A673 (cell line): ENCODE measurements around the gene MGAT5. TPM values are rescaled to one million over a fixed set of nuclear protein-coding genes. Genes with fewer than 3 reads are reported as not detected.

Source experiments
- BruUV-seq: library from RNA; stranded (reverse); fragments of 400-500 nt; replicated peaks from 2 replicates; lab custom pipeline; 2021; lab: Mats Ljungman, UMichigan
- CTCF ChIA-PET: fragments of 300-600 bp; sonication (Branson Sonifier 250); formaldehyde crosslinking; loops from one replicate; lab custom pipeline; 2022; ENCODE audit warnings: antibody characterized with exemption; lab: Charles Lee
- POLR2A ChIA-PET: fragments of 300-600 bp; sonication (Branson Sonifier 250); formaldehyde crosslinking; loops from one replicate; lab custom pipeline; 2022; ENCODE audit warnings: antibody characterized with exemption; ENCODE audit not compliant: low non-redundant PET; lab: Charles Lee
- DNase-seq: peaks from one replicate; pipeline ENCODE4 v3.0.0-alpha.2; 2015; ENCODE audit warnings: low spot score
- H3K27ac ChIP-seq: fragments of 200-600 bp; sonication (generic); 2 replicates; pipeline ENCODE4 v1.5.1; 2016; ENCODE audit warnings: mixed run types, low read depth, mild to moderate bottlenecking, mixed read lengths, antibody characterized with exemption, low read length; ENCODE audit not compliant: poor library complexity, severe bottlenecking
- H3K27me3 ChIP-seq: fragments of 200-600 bp; sonication (generic); replicated peaks from 2 replicates; pipeline ENCODE4 v1.6.1; 2017; ENCODE audit warnings: mixed run types, low read depth, mild to moderate bottlenecking, mixed read lengths, antibody characterized with exemption, low read length; ENCODE audit not compliant: insufficient read depth, poor library complexity
- H3K36me3 ChIP-seq: fragments of 200-600 bp; sonication (generic); 2 replicates; pipeline ENCODE4 v1.6.1; 2016; ENCODE audit warnings: mixed run types, mild to moderate bottlenecking, mixed read lengths, antibody characterized with exemption, low read length; ENCODE audit not compliant: insufficient read depth, poor library complexity, severe bottlenecking
- H3K4me1 ChIP-seq: fragments of 200-600 bp; sonication (generic); 2 replicates; pipeline ENCODE4 v1.6.1; 2017; ENCODE audit warnings: mixed run types, mild to moderate bottlenecking, mixed read lengths, antibody characterized with exemption, low read length; ENCODE audit not compliant: insufficient read depth, poor library complexity, severe bottlenecking
- H3K4me3 ChIP-seq: fragments of 200-600 bp; sonication (generic); 2 replicates; pipeline ENCODE4 v1.5.1; 2016; ENCODE audit warnings: low read depth, mixed run types, mild to moderate bottlenecking, mixed read lengths, low read length; ENCODE audit not compliant: poor library complexity, severe bottlenecking
- H3K9me3 ChIP-seq: fragments of 200-600 bp; sonication (generic); 2 replicates; pipeline ENCODE4 v1.6.1; 2016; ENCODE audit warnings: mixed run types, low read depth, mild to moderate bottlenecking, mixed read lengths, antibody characterized with exemption, low read length; ENCODE audit not compliant: poor library complexity, severe bottlenecking
- EZH2 ChIP-seq: fragments of 200-600 bp; sonication (generic); IDR thresholded peaks from 2 replicates; pipeline ENCODE4 v1.6.1; 2017; ENCODE audit warnings: borderline replicate concordance, low read depth, mild to moderate bottlenecking, mixed read lengths, antibody characterized with exemption, low read length; ENCODE audit not compliant: poor library complexity, severe bottlenecking
- intact Hi-C: fragments of 100-400 bp; cut with micrococcal nuclease; formaldehyde crosslinking; loops from one replicate; pipeline ENCODE4 v1.10.0; 2022; ENCODE audit not compliant: unreplicated experiment
- total RNA-seq: library from RNA; stranded (reverse); gene quantifications from 2 replicates; pipeline ENCODE4 v1.2.3, GENCODE V29; 2021
- TF ChIP-seq, protein P1 (sequence below): fragments of 300-800, 200-600 bp; sonication (generic); conservative IDR thresholded peaks from 2 replicates; pipeline ENCODE4 v1.5.1; 2017; ENCODE audit warnings: low read depth, mild to moderate bottlenecking, antibody characterized with exemption, low read length, moderate library complexity, mixed read lengths

Gene MGAT5
- total RNA-seq, 1 experiment from 2014 or later = 11.0 TPM

DNA sequence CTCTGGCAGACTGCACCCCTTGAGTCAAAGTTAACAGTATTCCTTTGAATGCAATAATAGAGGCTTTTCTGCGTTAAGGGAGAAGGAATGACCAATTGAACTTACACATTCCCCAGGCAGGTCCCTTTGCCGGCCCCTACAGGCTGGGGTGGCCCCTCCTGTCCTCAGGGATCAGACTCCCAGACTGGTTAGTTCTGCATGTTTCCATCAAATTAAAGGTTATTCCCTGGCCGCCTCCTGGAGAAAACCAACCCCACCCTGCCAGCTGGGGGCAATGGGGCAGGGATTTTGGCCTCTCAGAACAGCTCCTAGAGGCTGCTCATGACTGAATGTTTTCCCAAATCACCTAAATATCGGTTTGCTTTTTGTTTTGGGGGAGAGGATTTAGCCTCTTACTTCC is 199.6 kb downstream of the MGAT5 start:
- Histone ChIP-seq H3K4me1 (no peaks in the 10 kb centered on the region), H3K27ac (no peak overlapping the region), H3K36me3 (no peaks in the 10 kb centered on the region), H3K4me3 (no peak overlapping the region), H3K9me3 (no peaks in the 10 kb centered on the region), H3K27me3 (no peaks in the 10 kb centered on the region)
- intact Hi-C loops = loop anchor here (5.0 kb wide), 1 partner anchor 444 kb away; no protein-coding TSS in a partner anchor
- TF ChIP-seq EZH2 = no peak
- TF ChIP-seq, protein P1, sequence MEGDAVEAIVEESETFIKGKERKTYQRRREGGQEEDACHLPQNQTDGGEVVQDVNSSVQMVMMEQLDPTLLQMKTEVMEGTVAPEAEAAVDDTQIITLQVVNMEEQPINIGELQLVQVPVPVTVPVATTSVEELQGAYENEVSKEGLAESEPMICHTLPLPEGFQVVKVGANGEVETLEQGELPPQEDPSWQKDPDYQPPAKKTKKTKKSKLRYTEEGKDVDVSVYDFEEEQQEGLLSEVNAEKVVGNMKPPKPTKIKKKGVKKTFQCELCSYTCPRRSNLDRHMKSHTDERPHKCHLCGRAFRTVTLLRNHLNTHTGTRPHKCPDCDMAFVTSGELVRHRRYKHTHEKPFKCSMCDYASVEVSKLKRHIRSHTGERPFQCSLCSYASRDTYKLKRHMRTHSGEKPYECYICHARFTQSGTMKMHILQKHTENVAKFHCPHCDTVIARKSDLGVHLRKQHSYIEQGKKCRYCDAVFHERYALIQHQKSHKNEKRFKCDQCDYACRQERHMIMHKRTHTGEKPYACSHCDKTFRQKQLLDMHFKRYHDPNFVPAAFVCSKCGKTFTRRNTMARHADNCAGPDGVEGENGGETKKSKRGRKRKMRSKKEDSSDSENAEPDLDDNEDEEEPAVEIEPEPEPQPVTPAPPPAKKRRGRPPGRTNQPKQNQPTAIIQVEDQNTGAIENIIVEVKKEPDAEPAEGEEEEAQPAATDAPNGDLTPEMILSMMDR = no peak
- BruUV-seq = no TSS peak
- no peak for DNase-seq
- POLR2A ChIA-PET = no interaction called here
- CTCF ChIA-PET = no interaction called here

DNA sequence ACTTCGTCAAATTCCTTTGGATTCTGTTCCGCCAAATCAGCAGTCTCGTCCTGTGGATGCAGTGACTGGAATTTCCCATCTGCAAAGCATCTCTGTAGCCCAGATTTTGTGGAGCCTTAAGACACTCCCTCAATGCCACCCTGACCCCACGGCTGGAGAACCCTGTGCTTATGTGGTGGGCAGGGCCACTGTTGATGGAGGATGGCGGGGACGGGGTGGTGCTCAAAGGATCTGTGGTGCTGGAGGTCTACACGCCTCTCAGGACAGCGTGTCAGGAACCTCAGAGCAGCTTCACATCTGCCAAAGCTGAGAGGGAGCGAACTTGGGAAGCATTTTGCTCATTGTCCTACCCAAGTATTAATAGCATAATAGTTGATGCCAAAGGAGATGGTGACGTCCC is 200.1 kb downstream of the MGAT5 start:
- ChIA-PET POLR2A (no interaction called here), CTCF (no interaction called here)
- no TSS peak for BruUV-seq
- Histone ChIP-seq H3K9me3 (no peaks in the 10 kb centered on the region), H3K4me1 (no peaks in the 10 kb centered on the region), H3K27me3 (no peaks in the 10 kb centered on the region), H3K4me3 (no peak overlapping the region), H3K36me3 (no peaks in the 10 kb centered on the region), H3K27ac (no peak overlapping the region)
- no peak for DNase-seq
- TF ChIP-seq, protein P1 = no peak
- TF ChIP-seq EZH2 = no peak
- intact Hi-C loops = loop anchor here (5.0 kb wide), 1 partner anchor 443 kb away; no protein-coding TSS in a partner anchor

- no peak for DNase-seq
- ChIA-PET POLR2A (no interaction called here), CTCF (no interaction called here)
- no peaks in the 10 kb centered on the region for H3K4me1 ChIP-seq
- no peaks in the 10 kb centered on the region for H3K27me3 ChIP-seq
- H3K27ac ChIP-seq = no peak overlapping the region
- no peak overlapping the region for H3K4me3 ChIP-seq
- intact Hi-C loops = loop anchor here (5.0 kb wide), 1 partner anchor 443 kb away; no protein-coding TSS in a partner anchor
- no peaks in the 10 kb centered on the region for H3K9me3 ChIP-seq
- BruUV-seq = no TSS peak
- H3K36me3 ChIP-seq = no peaks in the 10 kb centered on the region
- TF ChIP-seq, protein P1 = no peak
- TF ChIP-seq EZH2 = no peak
Measured at GRCh38 chr2:134454426-134454825, 200.6 kb downstream of the MGAT5 start.
